Hematopoietic multipotent progenitor cell treated with erythropoietin and hydrocortisone succinate and interleukin-3 and kit ligand, for 6 days (in vitro differentiated cells): Measurements from ENCODE around the gene LCE1C.

Source experiments
- DNase-seq: peaks from one replicate; pipeline ENCODE4 v3.0.0-alpha.2; 2015

The LCE1C gene

GRCh38 chr1:152759453-152760173, 46.8 kb downstream of the LCE1C start:
- no peak for DNase-seq

DNA sequence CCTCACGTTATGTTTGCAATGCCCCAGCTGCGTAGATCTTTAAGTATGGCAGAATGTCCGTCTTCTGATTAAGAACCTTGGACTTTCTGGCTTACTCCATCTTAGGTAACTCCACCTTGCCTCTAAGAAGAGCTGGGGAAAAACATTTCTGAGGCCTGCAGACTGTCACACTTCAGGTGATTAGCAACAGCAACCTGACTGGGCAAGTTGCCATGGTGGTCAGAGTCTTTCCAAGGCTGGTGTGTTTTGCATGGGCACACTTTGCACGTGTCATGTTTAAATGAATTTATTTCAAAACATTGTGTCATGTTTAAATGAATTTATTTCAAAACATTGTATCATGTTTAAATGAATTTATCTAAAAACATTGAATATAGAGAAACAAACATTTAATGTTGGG, 47.8 kb downstream of the LCE1C start:
- DNase-seq, result no peak

DNA sequence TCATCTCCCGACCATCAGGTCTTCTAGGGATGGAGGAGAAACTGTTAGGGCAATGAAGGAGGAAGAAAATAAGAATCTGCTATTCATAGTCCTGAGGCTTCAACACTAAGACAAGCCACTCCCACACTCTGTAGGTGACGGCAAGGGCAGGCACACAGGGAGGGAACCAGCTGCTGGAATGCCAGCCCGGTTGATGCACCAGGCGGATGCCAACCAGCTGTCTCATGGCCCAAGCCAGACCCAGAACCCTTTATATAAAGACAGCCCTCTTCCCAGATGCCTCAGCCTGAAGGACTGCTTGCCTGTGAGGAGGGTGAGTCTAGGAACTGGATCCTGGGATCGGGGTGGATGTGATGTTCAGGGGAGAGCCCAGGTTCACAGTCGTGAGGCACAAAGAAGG, 48.7 kb downstream of the LCE1C start, which contains the start of gene KPRP:
KPRP (plus strand) TSS at position 279 of the 400 bp plus-strand sequence. CDS start 1,564 bp downstream, outside the sequence.
- no peak for DNase-seq

DNA sequence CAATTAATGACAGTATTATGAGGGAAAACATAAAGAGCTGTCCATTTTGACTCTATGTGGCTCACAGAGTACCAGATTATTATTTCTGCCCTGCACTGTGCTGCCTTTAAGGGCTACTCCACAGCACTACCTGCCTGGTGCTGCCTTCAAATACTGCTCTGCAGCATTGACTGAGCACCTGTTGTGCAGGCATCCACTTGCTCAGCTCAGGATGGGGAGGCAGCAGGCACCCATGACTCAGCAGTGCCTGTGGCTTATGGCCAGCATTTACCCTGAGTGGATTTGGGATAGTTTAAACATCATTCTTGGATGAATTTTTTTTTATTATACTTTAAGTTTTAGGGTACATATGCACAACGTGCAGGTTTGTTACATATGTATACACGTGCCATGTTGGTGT, 49.6 kb downstream of the LCE1C start:
- no peak for DNase-seq
